ENCODE results near the gene FAT1. TPM values are rescaled to one million over a fixed set of nuclear protein-coding genes. Genes with fewer than 3 reads are reported as not detected.

FAT1 gene
- total RNA-seq, 6 experiments from 2014 or later = 32.9 to 173 (median 69.7) TPM

DNA sequence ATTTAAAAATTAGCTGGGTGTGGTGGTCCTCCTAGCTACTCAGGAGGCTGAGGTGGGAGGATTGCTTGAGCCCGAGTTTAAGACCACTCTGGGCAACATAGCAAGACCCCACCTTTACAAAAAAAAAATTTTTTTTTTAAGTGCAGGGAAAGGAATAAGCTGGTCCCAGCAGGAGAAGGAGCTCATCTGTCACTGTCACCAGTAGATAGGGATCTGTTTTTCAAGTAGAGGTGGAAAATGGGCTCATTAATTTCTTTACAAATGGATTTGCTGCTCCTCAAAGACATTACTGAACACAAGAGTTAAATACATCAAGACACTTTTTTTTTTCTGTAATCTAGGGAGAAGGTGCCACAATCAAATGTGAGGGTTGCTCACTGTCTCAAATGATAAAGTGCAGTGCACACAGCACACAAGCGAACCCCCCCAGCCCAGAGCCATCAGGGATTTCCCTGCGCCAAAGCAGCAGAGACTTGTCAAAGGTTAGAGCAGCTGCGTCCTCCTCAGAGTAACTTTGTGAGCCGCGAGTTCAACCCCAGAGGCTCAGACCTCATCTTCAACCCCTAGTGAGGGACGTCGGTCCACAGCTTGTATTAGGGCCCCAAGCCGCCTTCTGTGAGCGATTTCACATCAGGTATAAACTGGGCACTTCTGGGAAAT, 154.0 kb downstream of the FAT1 start:
- Histone ChIP-seq H3K27ac (no peak overlapping the region), H3K4me1 (no peaks in the 10 kb centered on the region), H3K4me3 (no peak overlapping the region), H3K9me3 (no peaks in the 10 kb centered on the region), H3K27me3 (no peaks in the 10 kb centered on the region), H3K36me3 (no peaks in the 10 kb centered on the region)
- 54% methylated on average over 5 of the region's 10 CpGs for WGBS (ENCODE audit: insufficient coverage, low coverage, low lambda C conversion rate, missing lambda C conversion rate)
- intact Hi-C loops (cut with DNase I) = loop anchor here in 1 of 2 donors (10.0 kb wide), 1 partner anchor 265 kb away; no protein-coding TSS in a partner anchor
- no peak for DNase-seq
- no peak for TF ChIP-seq POLR2A (IDR thresholded peaks at IDR 0.05)
- no peak for TF ChIP-seq CTCF (IDR thresholded peaks at IDR 0.05)
- no peak for ATAC-seq

- DNase-seq (no peak), ATAC-seq (no peak)
- Histone ChIP-seq H3K27me3 (no peaks in the 10 kb centered on the region), H3K9me3 (no peaks in the 10 kb centered on the region), H3K36me3 (no peaks in the 10 kb centered on the region), H3K27ac (no peak overlapping the region), H3K4me1 (no peaks in the 10 kb centered on the region), H3K4me3 (no peak overlapping the region)
- WGBS (ENCODE audit: insufficient coverage, low coverage, low lambda C conversion rate, missing lambda C conversion rate) = 75% methylated on average over 7 of the region's 7 CpGs
- intact Hi-C loops (cut with DNase I) = loop anchor here in 1 of 2 donors (10.0 kb wide), 1 partner anchor 261 kb away; no protein-coding TSS in a partner anchor
- TF ChIP-seq POLR2A (IDR thresholded peaks at IDR 0.05) (no peak), CTCF (IDR thresholded peaks at IDR 0.05) (no peak)
These were observed 157.6 kb downstream of the FAT1 start for GRCh38 chr4:186566068-186566467.

DNA sequence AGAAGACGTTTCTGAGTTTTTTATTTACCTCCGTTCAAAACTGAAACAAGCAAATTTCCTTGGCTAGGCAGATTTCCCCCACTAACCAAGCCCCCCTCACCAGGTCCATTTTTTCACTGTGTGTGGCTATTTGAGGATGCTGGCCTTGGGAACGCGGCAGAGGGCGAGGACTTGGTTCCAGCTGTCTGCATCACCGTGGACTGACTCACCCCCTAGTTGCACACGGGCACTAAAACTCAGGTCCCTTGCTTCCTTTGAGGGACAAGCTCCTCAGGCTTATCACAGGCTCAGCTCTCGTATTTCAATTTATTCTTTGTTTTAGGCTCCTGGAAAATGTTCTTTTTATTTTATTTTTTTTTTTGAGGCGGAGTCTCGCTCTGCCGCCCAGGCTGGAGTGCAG, 159.9 kb downstream of the FAT1 start:
- H3K27me3 ChIP-seq = no peaks in the 10 kb centered on the region
- no peaks in the 10 kb centered on the region for H3K4me1 ChIP-seq
- H3K4me3 ChIP-seq = no peak overlapping the region
- 70% methylated on average over 10 of the region's 11 CpGs for WGBS (ENCODE audit: insufficient coverage, low coverage, low lambda C conversion rate, missing lambda C conversion rate)
- no peak for DNase-seq
- intact Hi-C loops (cut with DNase I) = loop anchor here in 1 of 2 donors (10.0 kb wide), 1 partner anchor 259 kb away; no protein-coding TSS in a partner anchor
- H3K36me3 ChIP-seq = no peaks in the 10 kb centered on the region
- no peak for ATAC-seq
- no peaks in the 10 kb centered on the region for H3K9me3 ChIP-seq
- TF ChIP-seq POLR2A (IDR thresholded peaks at IDR 0.05) = no peak
- TF ChIP-seq CTCF (IDR thresholded peaks at IDR 0.05) = no peak
- H3K27ac ChIP-seq = no peak overlapping the region

DNA sequence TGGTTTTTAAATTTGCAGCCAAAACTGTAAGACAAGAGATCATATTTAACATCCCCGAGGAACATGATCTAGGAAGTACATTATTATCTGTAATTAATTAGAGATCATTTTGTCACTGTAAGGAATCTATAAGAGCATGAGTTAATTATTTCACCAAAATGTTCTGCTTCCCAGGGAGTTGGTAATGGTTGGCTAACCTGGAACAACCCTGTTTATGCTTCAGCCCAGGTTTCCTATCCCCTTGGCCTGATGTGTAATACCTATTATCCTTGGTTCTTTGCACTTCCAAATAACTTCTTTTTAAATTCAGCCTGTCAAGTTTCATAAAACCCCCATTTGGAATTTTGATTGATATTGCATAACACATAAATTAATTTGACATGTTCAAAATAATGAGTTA, 161.9 kb downstream of the FAT1 start:
- no peak for DNase-seq
- no peak overlapping the region for H3K4me3 ChIP-seq
- H3K4me1 ChIP-seq = no peaks in the 10 kb centered on the region
- 81% methylated on average over 1 of the region's 1 CpG for WGBS (ENCODE audit: insufficient coverage, low coverage, low lambda C conversion rate, missing lambda C conversion rate)
- H3K27ac ChIP-seq = no peak overlapping the region
- no peaks in the 10 kb centered on the region for H3K9me3 ChIP-seq
- no peaks in the 10 kb centered on the region for H3K36me3 ChIP-seq
- TF ChIP-seq CTCF (IDR thresholded peaks at IDR 0.05) (no peak), POLR2A (IDR thresholded peaks at IDR 0.05) (no peak)
- no peaks in the 10 kb centered on the region for H3K27me3 ChIP-seq
- no peak for ATAC-seq
- intact Hi-C loops (cut with DNase I) = loop anchor here in 1 of 2 donors (10.0 kb wide), 1 partner anchor 257 kb away; no protein-coding TSS in a partner anchor

Measured in right lobe of liver (tissue), 6 donors.